NCI-H1105 treated with DMSO at 0.1 percent for 48 hours (cell line): ENCODE data around the gene FAM180A.

Experiments used
- DNase-seq: peaks from one replicate; lab custom pipeline; 2025; lab: John Stamatoyannopoulos, UW

Gene FAM180A

DNA sequence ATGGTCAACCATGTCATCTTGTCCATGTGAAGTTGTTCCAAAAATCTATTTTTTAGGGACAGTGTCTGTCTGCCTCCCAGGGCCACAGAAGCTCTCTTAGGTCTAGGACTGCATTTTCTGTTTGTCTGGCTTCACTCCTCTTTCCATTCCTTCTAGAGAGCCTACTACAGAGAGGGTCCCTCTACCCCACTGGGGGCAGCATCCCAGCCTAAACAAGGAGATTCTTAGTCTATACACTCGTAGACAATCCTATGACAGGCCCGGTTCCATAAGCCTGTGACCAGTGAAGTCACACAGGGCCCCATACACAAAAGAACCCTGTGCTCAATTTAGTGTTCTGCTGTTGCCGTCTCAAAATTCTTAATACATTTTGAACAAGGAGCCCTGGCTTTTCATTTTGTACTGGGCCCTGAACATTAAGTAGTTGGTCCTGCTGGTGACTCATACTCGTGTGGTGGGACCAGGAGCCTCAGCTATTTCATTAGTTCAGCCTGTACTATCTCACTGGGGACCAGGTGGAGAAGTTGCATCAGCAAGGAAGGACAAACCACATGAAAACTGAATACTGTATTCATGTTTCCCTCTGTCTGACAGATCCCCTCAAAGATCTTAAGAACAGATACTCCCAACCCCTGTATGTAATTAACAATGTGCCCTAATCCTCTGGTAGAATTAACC lies 23.5 kb upstream of the FAM180A start:
- no peak for DNase-seq

DNA sequence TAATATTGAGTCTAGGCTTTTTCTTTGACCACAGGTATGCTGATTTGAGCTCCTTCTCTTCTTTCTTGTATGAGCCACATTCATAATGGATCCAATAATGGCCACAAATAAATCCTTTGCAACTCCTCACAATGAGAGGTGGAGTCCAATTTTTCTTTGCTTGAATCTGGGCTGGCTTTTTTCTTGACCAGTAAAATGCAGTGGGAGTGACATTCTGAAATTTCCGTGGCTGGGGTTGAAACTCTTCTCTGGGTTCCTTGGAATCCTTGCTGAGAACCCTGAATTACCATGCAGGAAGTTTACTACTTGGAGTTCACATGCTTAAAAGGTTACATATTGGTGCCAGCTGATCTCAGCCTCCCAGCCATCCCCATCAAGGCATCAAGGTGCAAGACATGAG lies 22.4 kb upstream of the FAM180A start:
- DNase-seq = no peak

DNA sequence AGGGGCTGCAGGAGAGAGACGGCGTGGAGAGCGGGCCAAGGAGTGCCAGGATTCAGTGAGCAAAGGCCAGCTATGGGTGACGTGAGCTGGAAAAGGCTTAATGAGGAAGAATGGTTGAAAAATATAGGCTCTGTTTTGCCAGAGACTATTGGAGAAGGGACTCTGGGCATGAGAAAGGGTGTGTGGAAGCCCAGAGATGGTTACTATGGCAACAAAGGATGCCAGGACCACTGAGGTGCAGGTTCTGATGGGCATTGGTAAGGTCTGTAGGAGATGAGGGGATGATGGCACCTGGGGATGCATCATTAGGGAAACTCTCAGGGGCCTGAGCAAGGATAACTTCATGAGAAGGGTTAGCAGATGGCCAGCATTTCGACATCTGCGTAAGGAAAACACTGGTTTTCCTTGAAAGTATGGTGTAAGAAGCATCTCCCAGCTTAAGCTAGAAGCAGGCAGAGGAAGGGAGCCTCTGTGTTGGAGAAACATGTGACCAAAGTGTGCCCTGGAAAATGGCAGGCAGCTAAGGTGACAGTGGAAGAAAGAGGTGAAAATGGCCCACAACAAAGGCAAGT lies 21.6 kb upstream of the FAM180A start:
- no peak for DNase-seq

DNA sequence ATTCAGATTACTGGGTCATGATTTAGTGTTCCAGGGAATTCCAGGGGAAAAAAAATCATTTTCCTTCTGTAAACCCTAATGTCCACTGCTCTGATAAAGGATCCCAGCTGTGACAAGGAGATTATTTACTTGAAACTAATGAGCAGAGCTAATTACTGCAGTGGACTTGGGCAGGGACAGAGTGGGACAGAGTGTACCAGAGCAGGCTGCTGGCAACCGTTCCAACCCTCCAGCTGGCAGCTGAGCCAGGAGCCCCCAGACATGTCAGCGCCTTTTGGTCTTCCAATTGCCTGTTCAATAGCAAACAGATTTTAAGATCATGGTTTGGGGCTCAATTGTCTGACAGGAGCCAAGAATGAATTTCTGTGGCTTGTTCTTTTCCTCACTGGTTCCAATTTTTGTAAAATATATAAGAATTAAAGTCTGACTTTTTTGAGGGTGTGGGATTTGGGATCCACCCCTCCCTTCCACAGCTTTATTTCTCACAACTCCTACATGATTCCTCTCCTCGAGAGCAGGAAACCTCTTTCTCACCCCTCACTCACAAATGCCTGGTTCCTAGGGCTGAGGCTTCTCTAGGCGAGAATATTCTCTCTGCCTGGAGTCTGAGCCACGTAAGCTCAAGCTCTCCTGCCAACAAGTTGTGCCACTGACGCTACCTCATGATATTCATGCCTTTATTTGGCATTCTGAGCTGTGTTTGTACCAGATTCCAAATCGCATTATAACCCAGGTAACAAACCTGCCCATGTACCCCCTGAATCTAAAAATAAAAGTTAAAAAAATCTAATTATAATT lies 20.6 kb upstream of the FAM180A start:
- DNase-seq = peak; percentile 29

DNA sequence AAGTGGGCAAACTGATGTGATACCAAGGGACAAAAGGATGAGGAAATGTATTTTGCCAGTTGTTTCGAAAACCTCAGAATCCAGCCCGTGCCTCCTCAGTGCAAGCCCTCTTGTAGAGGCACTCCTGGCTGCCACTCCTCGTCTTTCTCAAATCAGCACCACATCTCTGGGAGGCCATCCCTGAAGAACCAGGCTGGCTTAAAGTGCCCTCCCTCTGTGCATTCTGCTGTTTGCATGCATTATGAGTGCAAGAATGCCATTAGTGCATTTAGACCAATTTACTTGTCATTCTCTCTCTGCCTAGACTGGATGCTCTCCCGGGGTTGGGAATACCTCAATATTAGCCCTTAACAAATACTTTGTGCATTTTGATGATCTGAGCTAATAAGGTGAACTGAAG lies 19.9 kb upstream of the FAM180A start:
- no peak for DNase-seq

DNA sequence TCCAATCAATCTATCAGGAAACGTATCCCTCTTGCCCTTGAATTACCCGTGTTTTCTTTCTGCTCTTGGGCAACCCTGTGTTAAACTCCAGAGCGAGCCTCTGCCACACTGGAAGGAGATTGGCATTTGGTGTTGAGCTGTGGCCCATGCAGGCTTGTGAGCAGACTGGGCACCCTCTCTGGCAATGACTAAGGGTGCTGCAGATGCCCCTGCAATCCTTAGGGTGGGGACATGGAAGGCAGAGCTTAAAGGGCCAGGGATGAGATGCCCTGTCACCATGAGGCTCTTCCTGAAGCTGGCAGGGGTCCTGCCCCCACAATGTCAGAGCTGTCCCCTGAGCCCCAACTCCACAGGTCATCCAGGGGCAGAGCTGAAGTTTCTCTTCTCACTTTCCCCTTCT lies 19.5 kb upstream of the FAM180A start:
- no peak for DNase-seq

DNA sequence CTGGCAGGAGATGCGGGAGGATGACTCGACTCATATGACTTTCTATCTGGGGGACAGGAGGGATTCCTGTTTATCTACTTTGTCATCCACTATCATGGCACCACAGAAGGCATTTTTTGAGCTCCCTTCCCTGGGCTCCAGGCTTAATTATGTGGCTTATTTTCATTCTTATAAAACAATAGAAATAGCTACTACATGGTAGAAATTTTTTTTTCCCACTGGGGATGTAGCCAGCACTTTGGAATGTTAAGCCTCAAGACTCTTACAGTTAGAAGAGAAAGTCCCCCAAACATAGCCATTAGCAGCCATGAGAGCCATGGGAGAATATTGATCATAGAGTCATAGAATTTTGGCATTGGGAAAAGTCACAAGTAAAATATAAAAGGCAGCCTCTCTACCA lies 14.6 kb upstream of the FAM180A start:
- DNase-seq = no peak

DNA sequence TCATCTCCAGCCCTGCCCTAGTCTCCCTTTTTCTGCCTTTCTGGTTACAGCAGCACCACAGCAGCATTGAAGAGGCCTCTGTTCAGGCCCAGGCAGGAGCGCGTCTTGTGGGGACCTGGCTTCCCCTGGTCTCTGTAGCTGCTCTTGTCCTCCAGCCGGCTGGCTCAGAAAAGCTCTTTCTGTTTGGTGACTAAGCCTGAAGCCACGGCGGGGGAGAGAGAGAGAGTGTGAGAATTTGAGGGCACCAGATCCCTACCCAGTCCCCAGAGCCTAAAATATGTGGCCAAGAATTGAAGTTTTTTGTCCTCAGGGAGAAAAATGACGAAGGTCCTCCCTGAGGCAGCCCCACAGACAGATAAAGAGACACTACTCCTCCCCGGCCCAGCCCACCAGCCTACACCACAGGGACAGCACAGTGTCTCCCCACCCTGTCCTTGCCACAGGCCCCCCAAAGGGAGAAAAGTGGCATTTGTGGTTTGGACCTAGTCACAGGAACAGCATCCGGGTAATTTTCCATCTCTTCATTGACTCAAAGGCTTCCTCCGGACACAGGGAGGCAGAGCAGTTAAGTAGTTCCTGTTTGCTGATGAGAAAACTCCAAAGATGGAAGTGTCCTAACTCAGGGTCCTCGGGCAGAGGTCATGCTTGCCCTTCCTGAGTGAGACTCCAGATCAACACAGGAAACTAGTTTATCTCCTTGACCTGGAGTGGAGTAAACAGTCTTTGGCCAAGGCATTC lies 13.3 kb upstream of the FAM180A start:
- DNase-seq = no peak

DNA sequence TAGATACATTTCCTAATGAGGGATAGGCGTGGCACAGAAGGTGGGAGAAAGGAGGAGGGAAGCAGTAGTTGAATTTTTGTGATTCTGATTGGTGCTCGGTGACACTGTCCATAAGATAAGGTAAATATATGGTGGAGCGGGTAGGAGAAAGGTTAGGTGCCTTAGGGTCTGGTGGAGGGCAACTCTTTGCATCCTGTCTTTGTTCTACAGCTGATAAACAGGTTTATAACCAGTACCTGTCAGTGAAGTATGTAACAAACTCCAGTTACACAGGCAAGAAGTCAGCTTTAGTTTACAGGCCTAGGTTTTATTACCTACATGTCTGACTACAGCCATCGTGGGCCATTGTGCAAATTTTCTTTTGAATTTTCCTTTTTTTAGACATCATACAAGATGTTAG lies 10.9 kb upstream of the FAM180A start:
- no peak for DNase-seq

DNA sequence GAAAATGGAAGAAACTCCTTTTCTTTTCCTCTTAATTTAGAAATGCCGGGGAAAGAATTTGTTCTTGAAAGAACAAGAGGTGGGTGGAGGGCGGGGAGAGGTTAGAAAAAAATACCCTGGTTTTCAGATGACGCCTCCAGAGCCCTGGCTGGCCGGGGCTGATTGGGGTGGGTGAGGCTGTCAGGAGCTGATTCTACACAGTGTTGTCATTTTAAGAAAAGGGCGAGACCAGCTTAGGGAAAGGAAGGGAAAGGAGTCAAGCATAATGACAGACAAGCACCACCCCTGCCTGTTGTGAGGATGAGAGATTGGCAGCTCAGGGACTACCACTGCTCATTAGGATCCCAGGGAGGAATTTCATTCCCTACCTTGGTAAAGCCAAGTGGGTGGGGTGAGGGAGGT lies 9.9 kb upstream of the FAM180A start:
- DNase-seq = no peak

DNA sequence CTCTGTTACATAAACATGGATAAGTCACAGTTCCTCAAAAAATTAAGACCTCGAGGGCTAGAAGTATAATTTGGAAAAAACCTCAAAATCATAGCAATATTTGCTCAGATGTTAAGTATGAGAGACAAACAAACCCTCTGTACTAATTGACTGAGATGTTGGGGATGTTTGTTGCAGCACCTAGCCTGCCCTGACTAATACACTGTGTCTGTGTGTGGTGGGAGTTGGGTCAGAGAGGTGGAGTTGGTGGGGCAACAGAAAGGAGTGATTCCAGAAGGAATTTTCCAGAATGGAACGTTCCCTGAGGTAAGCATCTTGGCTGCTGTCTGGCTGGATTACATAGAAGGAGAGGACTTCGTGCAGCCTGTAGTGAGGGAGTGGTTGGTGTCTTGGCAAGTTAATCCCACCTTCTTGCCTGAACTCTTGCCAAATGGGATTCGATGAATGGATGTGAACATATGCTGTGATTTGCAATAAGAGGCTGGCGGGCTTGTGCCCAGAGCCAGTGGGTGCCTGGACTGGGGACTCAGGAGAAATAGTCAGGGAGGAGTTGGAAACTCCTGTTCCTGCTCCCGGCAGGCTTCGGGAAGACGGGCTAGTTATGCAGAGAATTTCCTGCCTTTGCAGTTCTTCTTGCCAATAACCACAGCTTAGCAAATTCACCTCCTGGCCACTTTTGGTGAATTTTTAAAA lies 9.3 kb upstream of the FAM180A start:
- DNase-seq = no peak

DNA sequence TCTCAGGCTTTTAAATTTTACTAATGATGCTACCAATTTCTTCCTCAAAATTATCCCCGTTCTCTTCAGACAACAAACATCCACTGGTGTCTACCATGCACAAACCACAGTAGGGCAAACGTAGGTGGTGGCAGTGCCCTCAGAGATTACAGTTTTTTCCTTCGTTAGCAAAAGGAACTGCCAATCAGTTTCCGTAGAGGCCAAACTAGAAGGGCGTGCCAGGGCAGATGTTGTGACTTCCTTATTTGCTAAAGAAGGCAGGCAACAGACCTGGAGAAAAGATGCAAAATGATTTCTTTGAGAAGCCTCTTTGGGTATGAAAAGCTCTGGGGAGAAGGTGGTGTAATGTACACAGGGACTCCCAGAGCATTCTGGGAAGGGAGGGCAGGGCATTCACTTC lies 7.6 kb upstream of the FAM180A start:
- no peak for DNase-seq

DNA sequence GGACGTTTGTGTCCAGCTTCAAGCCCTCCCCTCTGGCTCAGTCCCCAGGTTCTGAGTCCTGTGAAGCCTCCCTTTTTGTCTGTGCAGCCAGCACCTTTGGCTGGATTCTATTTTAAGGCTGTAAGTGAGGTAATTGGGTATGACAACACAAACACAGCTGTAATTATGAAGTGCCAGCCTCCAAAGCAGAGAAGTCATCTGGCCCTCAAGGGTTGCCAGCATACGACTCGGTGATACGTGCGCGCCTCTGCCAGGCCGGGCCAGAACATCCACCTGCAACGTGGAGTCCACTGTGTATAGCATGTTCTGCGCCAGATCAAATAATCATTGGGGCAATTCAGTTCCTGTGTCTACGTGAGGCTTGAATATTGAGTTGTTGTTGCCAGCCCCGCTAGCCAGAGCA lies 6.7 kb upstream of the FAM180A start:
- peak; percentile 79 for DNase-seq

DNA sequence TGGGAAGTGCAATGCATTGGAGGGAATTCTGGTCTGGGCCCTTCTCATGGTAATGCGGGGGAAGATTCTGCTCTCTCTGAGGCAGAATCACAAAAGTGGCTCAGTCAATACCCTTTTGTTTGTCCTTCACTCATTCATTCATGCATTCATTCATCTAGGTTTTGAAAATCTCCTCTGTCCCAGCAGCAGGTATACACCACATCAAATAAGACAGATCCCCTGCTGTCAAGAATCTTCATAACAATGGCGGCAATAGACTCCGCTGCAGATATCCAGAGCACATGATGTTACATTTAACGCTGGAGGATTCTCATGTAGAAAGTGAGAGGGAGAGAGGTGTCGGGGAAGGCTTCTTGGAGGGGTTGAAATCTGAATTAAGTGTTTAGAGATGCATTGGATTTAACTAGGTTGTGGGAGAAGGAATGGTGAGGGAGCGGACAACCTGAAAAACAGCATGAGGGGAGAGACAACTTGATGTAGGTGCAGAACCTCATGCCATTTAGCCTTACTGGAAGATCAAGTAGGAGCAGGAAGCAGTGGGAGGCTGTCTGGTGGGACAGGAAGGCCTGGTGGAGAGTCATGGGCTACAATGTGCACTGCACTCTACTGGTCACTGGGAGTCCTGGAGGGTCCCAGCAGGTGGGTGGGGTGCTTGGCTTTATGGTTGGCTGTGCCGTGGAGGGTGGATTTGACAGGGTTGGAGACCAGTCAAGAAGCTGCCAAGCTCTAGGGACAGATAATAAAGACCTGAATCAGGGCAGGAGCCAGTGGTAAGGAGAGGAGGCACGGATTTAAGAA lies 5.2 kb upstream of the FAM180A start:
- no peak for DNase-seq

DNA sequence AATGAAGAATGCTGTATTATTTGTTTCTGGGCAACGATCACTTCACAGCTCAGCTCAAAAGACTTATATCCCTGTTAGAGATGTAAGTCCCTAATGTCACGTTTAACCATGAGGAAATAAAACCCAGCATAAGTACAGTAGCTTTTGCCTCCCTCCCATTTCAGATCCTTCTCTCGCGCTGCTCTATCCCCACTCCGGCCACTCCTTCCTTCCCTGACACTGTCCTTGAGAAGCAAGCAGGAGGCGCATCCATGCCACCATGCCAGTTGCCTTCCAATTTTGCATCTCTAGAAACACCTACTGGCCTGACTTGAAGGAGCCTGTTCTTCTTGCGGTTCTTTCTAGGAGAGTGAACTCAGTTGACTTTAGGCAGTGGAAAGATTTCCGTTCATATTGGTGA lies 1.2 kb downstream of the FAM180A start:
- no peak for DNase-seq

DNA sequence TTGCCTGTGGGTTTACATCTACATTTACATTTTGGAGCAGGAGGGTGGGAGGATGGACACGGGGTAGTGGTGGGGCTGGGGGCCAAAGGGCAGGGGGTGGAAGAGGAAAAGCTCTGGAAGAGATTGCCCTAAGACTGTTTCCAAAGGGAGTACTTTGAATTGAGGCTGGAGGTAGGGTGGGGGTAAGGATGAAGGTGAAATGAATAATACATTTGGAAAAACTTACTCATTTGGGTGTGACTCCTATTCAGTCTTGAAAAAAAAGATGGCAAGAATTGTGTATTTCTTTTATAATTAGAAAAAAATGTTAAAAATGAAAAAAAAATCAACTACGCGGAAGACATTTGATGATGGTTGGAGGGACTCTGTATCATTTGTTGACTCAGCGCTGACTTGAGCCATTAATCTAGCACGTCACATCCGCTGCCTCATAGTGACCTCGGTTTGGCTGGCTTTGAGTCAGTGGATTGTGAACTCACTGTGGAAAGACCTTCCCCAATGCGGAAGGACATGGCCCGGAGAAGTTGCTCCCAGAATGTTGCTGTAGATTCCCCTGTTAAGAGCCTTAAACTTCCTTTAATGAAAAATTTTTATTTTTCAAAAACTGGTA lies 2.8 kb downstream of the FAM180A start:
- DNase-seq = no peak

DNA sequence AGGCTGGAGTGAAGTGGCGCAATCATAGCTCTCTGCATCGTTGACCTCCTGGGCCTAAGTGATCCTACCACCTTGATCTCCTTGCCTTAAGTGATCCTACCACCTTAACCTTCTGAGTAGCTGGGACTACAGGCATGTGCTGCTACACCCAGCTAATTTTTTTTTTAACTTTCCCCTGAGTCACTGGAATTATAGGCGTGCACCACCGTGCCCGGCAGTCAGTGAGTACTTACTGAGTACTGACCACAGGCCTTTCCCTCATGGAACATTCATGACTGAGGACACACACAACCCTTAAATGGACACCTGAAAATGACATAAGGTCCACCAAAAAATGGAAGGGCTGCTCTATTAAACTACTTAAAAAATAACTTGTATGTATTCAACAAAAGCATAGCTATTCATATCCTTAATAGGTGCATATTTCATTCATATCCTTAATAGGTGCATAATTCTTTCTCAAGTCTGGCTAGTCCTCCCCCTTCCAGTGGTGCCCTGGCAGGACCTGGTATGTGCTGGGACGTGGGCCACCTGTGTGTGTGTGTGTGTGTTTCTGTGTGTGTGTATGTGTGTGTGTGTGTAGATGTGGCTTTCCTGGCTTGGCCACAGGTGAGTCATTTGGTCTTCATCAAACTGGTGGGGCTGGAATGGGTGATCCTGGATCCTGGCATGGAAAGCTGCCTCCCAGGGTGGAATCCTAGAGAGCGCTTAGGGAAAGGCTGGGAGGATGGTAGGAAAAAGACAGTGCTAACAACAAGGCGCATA lies 3.5 kb downstream of the FAM180A start:
- DNase-seq = no peak

DNA sequence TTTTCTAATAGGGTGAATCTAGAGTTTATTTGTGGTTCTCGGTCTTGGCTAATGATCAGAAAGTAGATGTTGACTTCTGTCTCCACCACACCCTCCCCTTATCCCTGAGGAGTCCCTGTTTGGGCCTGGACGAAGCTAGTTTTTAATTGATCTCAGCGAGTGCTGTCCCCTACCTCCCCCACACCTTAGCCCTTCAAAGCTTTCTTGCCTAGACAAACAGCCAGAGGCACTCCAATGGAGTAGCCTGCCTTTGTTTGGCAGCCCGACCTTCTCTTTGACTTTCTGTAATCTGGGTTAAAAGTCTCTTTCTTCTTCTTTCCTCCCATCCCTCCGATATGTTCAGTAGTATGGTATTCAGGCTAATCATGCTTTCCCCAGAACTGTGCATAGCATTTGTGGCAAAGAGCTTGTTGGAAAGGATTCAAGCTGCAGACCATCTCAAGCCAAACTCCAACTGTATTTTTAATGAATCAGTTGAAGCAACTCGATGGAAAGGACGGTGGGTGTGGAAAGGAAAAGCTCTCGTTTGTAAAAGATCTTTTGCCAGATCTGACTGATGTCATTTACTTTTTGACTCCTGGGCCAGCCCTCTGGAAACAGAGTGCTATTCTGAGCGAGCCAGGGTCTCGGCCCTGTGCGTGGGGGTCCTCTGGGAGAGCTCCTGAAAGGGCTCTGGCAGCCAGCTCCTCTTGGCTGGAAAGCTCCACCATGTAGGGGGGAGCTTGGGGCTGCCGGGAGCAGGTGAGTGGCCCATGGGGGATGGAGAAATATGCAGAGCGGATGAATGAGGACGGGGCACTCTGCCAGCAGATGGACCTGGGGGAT lies 4.5 kb downstream of the FAM180A start:
- DNase-seq = peak; percentile 71

DNA sequence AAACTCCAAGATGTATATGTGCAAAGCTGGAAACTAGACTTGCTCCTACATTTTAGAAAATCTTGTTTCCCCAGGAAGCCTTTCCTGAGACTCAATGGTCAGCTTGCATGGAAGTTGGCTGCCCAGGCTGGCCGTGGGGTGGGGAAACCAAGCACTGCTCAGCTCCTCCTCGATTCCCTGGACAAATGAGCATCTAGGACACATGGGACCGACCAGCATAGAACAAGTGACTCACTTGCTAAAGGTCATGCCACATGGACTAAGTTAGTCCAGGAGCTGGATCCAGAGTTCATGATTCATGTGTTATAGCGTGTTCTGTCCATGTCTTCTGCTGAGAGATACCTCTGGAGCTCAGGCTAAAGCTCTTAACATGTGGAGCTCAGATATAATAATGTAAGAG lies 6.2 kb downstream of the FAM180A start:
- no peak for DNase-seq
